ENCODE data around the gene CRAMP1. TPM values are rescaled to one million over a fixed set of nuclear protein-coding genes. Genes with fewer than 3 reads are reported as not detected.

The CRAMP1 gene
- total RNA-seq, 1 experiment from 2014 or later: 28.8 TPM

DNA sequence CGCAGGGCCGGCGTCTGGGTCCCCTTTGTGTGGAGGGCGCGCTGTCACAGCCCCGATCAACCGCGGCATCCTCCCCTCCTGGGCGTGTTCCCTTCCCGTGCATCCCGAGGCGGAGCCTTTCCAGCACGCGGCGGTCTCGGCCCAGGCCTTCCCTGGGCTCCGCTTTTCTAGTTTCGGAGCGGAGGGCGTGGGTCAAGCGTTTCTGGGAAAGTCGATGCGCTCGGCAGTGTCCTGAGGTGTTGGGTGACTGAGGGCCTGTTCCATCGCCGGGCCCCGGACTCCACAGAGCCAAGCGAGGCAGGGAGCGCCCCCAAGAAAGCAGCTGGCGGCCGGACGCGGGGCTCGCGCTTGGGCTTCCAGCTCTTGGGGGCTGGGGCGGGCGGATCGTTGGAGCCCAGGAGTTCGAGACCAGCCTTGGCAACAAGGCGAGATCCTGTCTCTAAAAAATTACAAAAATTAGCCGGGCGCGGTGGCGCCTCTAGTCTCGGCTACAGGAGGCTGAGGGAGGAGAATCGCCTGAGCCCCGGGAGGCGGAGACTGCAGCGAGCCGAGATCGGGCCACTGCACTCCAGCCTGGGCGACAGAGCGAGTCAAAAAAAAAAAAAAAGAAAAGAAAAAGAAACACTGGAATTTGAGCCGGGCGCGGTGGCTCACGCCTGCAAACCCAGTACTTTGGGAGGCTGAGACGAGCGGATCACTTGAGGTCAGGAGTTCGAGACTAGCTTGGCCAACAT, 1.1 kb upstream of the CRAMP1 start:
- no peak for DNase-seq (ENCODE audit: low read depth, low spot score)
- H3K27me3 ChIP-seq (ENCODE audit: control insufficient read depth, insufficient read depth, low read length): no peaks in the 10 kb centered on the region
- H3K4me1 ChIP-seq (ENCODE audit: control insufficient read depth, insufficient read depth, low read length): peaks cover 17% of the 10 kb centered on the region
- in situ Hi-C loops (cut with HindIII; ENCODE audit: low pct_unique_long_range_greater_than_20kb, low sequenced_read_pairs): no loop called here
- H3K36me3 ChIP-seq (ENCODE audit: control insufficient read depth, insufficient read depth, low read length): peaks cover 6% of the 10 kb centered on the region; the same call in 1 of the 2 replicates
- ChIA-PET CTCF (interaction anchor here (0.5 kb wide), 1 partner anchor 109 kb away, joined by 6 read pairs; no protein-coding TSS in a partner anchor), POLR2A (interaction anchor here (0.7 kb wide), 2 partner anchors 74 to 332 kb away, joined by 5 to 7 read pairs; partner anchors contain the start of gene MSRB1)
- TF ChIP-seq SIN3A (IDR thresholded peaks at IDR 0.05; ENCODE audit: borderline replicate concordance, insufficient read depth, low read depth, low read length): no peak
- TF ChIP-seq, protein P1, sequence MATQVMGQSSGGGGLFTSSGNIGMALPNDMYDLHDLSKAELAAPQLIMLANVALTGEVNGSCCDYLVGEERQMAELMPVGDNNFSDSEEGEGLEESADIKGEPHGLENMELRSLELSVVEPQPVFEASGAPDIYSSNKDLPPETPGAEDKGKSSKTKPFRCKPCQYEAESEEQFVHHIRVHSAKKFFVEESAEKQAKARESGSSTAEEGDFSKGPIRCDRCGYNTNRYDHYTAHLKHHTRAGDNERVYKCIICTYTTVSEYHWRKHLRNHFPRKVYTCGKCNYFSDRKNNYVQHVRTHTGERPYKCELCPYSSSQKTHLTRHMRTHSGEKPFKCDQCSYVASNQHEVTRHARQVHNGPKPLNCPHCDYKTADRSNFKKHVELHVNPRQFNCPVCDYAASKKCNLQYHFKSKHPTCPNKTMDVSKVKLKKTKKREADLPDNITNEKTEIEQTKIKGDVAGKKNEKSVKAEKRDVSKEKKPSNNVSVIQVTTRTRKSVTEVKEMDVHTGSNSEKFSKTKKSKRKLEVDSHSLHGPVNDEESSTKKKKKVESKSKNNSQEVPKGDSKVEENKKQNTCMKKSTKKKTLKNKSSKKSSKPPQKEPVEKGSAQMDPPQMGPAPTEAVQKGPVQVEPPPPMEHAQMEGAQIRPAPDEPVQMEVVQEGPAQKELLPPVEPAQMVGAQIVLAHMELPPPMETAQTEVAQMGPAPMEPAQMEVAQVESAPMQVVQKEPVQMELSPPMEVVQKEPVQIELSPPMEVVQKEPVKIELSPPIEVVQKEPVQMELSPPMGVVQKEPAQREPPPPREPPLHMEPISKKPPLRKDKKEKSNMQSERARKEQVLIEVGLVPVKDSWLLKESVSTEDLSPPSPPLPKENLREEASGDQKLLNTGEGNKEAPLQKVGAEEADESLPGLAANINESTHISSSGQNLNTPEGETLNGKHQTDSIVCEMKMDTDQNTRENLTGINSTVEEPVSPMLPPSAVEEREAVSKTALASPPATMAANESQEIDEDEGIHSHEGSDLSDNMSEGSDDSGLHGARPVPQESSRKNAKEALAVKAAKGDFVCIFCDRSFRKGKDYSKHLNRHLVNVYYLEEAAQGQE (IDR thresholded peaks at IDR 0.05; ENCODE audit: insufficient read depth in 1 of 2, low read depth in 2 of 2, low read length in 1 of 2): no peak
- TF ChIP-seq, protein P2, sequence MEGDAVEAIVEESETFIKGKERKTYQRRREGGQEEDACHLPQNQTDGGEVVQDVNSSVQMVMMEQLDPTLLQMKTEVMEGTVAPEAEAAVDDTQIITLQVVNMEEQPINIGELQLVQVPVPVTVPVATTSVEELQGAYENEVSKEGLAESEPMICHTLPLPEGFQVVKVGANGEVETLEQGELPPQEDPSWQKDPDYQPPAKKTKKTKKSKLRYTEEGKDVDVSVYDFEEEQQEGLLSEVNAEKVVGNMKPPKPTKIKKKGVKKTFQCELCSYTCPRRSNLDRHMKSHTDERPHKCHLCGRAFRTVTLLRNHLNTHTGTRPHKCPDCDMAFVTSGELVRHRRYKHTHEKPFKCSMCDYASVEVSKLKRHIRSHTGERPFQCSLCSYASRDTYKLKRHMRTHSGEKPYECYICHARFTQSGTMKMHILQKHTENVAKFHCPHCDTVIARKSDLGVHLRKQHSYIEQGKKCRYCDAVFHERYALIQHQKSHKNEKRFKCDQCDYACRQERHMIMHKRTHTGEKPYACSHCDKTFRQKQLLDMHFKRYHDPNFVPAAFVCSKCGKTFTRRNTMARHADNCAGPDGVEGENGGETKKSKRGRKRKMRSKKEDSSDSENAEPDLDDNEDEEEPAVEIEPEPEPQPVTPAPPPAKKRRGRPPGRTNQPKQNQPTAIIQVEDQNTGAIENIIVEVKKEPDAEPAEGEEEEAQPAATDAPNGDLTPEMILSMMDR (IDR thresholded peaks at IDR 0.05): no peak
- no peak for TF ChIP-seq TCF7L2 (IDR thresholded peaks at IDR 0.05; ENCODE audit: low read depth, low read length)
- no peak for TF ChIP-seq POLR2AphosphoS5 (IDR thresholded peaks at IDR 0.05; ENCODE audit: low read depth, low read length)
- ATAC-seq: peak; percentile 34
- H3K27ac ChIP-seq (ENCODE audit: low read length): peak overlapping the region; percentile 84
- BruUV-seq (replicated peaks): no TSS peak
- no peaks in the 10 kb centered on the region for H3K9me3 ChIP-seq (ENCODE audit: control insufficient read depth, insufficient read depth, low read depth, low read length)
- peak overlapping the region; percentile 76 to 88 for H3K4me3 ChIP-seq (ENCODE audit: low read depth in 2 of 2, low read length in 2 of 2)
- intact Hi-C loops (cut with micrococcal nuclease; ENCODE audit: unreplicated experiment): no loop called here

GRCh38 chr16:1613211-1613622, 1.1 kb downstream of the CRAMP1 start:
- Histone ChIP-seq H3K36me3 (ENCODE audit: control insufficient read depth, insufficient read depth, low read length) (peaks cover 10% of the 10 kb centered on the region; the same call in 1 of the 2 replicates), H3K4me3 (ENCODE audit: low read depth in 2 of 2, low read length in 2 of 2) (peak overlapping the region; percentile 87 to 91), H3K4me1 (ENCODE audit: control insufficient read depth, insufficient read depth, low read length) (peaks cover 17% of the 10 kb centered on the region), H3K27me3 (ENCODE audit: control insufficient read depth, insufficient read depth, low read length) (no peaks in the 10 kb centered on the region), H3K27ac (ENCODE audit: low read length) (peak overlapping the region; percentile 94), H3K9me3 (ENCODE audit: control insufficient read depth, insufficient read depth, low read depth, low read length) (no peaks in the 10 kb centered on the region)
- ChIA-PET CTCF (no interaction called here), POLR2A (no interaction called here)
- BruUV-seq (replicated peaks): TSS peak; percentile 60
- DNase-seq (ENCODE audit: low read depth, low spot score) (no peak), ATAC-seq (no peak)
- TF ChIP-seq, protein P2 (IDR thresholded peaks at IDR 0.05): no peak
- TF ChIP-seq POLR2AphosphoS5 (IDR thresholded peaks at IDR 0.05; ENCODE audit: low read depth, low read length) (no peak), SIN3A (IDR thresholded peaks at IDR 0.05; ENCODE audit: borderline replicate concordance, insufficient read depth, low read depth, low read length) (0 out of 2 replicates have a peak, but pooled peaks have one; percentile 28), TCF7L2 (IDR thresholded peaks at IDR 0.05; ENCODE audit: low read depth, low read length) (no peak)
- TF ChIP-seq, protein P1 (IDR thresholded peaks at IDR 0.05; ENCODE audit: insufficient read depth in 1 of 2, low read depth in 2 of 2, low read length in 1 of 2): no peak
- in situ Hi-C loops (cut with HindIII; ENCODE audit: low pct_unique_long_range_greater_than_20kb, low sequenced_read_pairs): no loop called here
- intact Hi-C loops (cut with micrococcal nuclease; ENCODE audit: unreplicated experiment): no loop called here
